Astrocyte of the hippocampus (primary cell): ENCODE data around the gene COL18A1.

Experiments
- DNase-seq: peaks from one replicate; pipeline ENCODE4 v3.0.0; 2011; ENCODE audit warnings: low read depth, low spot score

Gene COL18A1

DNA sequence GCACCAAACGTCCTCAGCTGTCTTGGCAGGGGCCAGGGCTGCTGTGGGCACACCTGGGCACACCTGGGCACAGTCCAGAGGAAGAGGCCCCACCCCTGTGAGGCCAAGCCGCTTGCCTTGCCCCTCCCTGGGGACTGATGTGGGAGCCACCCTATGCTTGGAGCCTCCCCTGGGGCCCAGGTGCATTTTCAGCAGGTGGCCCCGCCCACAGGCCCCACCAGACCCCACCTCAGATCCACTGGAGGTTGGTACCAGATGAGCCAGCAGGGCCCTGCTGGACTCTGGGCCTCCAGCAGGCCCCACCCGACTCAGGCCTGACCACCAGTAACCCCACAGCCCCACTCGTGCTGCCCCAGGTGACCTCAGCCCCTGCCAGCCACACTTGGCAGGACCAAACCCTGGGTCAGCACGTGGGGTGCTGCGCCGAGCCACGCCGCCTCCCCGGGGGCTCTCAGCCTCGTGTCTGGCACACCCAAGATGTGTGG lies 128.4 kb downstream of the COL18A1 start:
- DNase-seq: no peak

DNA sequence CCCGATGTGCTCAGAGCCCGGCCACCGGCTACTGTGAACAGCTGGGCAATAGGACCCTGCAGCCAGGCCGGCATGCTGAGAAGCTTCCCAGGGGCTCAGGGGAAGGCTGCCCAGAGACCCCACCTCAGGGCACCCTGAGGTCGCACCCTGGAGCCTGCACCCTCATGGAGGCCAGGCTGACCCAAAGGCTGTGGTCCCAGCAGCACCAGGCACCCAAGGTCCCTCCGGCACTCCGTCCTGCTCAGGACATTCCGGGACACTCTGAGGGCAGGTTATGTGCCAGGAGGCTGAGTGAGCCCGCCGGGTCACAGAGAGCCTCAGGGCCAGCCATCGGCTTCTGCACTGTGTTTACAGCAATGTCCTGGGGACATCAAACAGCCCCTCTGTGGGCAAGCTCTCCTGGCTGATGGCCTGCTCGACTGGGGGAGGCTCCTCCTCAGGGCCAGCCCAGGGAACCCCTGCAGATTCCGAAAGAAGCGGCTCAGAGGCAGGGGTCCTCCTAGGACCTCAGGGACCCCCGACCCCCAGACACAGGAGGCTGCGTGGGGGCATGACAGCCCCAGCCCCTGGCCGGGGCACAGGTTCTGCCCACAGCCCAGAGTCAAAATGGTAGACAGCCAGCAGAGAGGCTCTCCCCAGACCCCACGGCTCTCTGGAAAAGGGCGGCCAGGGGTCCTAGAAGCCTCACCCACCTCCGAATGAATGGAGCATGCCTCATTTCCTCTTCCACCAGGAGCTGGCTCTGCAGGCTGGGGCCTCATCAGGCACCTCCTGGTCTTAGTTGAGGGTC lies 129.1 kb downstream of the COL18A1 start:
- DNase-seq: no peak

DNA sequence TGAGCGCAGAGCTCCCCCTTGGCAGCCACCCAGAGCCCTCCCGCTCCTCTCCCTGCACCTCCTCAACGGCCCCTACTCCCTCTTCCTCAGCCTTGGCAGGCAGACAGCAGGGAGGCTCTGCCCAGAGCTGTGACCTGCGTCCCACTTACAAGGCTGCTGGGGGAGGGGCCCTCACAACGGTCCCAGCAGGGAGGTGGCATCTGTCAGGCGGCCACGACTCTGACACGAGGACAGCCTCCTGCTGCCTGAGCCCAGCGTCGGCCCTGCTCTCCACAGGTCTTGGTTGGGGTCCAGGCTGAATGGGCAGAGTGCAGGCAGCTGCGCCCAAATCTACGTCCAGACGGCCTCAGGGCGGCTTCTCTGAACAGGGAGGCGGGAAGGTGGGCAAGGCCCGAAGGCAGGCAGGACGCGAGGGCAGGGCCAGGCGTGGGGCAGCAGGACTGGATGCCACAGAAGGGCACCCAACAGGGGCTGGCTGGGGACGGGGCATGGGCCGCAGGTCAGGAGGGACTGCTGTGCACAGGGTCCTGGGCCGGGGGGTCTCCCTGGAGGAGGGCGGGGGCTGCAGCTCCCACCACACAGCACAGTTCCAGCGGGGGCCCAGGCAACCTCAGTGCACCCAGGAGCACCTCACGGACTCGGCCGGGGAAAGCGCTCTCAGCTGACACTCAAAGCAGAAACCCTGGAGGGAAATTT lies 129.8 kb downstream of the COL18A1 start:
- DNase-seq: peak; percentile 20

DNA sequence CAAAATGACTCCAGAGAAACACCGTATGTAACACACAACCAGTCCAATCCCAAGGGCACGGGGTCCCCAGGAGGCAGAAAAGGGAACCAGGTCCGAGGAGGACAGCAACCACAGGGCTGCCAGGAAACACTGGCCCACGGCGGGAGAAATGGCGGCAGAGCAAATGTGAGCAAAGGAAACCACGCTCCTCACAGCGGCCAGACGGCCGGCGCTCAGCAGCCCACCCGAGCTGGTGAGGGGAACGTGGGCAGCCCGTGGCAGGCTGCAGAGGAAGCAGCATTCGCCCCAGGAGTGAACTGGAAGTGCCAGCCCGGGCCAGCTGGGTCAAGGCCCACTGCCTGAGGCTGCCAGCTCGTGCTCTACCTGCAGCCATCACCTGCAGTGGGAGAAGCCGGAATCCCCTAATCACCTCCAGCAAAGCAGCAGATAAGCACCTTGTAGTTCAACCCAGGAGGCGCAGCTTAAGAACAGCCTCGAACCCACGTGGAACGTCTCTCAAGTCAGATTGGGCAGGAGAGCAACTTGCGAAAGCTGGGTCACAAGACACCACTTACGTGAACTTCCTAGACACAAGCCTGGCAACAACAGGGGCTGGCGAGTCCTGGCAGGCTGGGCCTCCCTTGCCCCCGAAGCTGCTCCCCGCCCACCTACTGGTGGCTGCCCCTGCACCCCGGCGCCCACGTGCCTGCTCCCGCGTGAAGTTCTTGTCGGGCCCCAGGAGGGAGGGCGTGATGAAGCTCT lies 130.5 kb downstream of the COL18A1 start:
- DNase-seq: no peak

DNA sequence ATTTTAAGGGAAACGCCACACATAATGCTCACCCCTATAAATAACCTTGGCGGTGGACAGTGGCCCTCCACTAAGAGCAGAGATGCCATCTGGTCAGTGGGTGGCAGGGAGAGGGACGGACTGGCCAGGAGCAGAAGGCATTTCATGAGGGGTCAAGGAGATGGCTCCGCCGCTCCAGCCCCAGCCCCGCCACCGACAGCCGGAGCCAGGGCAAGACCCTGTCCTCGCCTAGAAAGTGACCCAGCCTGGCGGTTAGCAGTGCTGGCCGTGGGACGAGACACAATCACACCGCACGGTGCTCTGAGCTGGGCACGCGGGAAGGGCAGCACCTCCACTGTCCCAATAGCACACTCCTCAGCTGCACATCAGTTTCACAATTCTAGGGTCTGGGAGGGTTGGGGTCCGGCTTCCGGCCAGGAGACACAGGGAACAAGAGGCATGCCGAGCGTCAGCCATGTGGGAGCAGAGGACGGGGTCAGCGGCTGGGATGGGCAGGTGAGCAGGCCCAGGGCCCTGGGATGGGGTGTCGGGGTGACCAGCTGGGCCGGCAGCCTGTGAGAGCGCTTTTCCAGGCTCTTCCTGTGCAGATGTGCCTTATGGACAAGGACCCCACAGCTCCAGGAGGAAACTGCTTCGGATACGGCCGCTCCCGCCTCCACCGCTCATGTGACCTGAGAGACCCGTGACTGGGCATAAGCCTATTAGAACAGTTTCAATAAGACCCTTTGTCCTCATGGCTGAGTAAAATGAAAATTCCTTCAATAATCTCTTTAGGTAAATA lies 131.5 kb downstream of the COL18A1 start:
- DNase-seq: no peak

DNA sequence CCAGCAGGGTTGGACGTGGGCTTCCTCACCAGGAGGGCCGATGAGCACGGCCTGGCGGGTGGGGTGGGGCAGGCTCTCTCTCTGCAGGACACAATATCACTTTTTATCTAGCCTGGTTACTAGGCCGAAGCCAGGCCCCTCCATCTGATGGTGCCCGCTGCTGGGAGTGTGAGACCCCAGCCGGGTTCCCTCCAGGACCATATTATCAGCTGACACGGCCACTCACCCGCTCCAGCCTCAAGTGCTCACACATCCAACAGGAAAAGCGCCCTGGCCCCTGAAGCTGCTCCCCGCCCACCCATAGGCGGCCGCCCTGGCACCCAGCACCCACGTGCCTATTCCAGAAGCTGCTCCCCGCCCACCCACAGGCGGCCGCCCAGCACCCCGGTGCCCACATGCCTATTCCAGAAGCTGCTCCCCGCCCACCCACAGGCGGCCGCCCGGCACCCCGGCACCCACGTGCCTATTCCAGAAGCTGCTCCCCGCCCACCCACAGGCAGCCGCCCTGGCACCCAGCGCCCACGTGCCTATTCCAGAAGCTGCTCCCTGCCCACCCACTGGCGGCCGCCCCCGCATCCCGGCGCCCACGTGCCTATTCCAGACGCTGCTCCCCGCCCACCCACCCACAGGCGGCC lies 132.3 kb downstream of the COL18A1 start:
- DNase-seq: no peak

DNA sequence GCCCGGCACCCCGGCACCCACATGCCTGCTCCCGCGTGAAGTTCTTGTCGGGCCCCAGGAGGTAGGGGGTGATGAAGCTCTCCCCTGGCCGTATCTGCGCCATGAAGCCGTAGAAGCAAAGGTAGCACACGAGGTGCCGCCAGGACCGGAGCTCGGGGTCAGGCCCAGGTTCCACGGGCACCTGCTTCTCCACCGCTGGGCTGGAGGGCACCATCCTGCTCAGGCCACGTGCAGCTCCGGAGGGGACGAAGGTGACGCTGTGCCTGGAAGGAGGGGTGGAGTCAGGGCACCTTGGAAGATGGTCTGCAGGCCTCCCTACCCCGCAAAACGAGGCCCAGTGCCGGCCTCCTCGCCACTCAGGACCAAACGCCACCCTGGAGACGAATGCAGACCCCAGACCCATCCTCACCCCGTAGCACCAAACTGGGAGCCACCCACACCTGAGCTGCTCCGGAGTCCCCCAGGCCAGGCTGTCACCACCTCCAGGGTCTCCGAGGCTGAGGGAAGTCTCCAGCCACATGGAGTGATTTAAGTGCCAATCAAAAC lies 132.9 kb downstream of the COL18A1 start:
- DNase-seq: no peak

DNA sequence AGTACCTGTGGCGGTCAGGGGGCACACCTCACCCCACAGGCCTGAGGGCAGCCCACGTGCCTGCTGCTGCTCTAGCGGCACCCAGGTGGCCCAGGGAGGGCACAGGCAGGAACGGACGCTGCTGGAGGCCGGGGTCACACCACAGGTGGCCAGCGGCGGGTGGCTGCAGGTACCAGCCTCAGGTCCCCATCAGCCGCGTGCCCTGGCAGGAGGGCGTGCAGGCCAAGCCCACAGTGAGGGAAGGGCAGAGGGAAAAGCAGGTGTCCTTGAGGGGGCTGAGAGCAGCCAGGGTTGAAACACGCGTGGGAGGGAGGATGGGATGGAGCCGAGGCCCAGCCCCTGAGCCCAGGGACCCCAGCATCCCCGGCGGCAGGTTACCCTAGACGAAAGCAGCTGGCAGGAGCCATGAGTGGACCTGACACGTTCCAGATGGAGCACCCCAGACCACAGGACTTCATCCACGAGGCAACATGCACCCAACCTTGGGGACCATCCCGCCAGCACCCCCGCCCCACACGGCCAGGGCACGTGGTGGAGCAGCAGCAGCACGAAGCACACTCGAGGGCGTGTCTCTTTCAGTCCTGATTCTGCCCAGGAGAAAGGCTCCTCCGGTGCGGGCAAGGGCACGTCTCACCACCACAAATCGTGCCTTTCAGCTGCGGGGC lies 133.5 kb downstream of the COL18A1 start:
- no peak for DNase-seq

DNA sequence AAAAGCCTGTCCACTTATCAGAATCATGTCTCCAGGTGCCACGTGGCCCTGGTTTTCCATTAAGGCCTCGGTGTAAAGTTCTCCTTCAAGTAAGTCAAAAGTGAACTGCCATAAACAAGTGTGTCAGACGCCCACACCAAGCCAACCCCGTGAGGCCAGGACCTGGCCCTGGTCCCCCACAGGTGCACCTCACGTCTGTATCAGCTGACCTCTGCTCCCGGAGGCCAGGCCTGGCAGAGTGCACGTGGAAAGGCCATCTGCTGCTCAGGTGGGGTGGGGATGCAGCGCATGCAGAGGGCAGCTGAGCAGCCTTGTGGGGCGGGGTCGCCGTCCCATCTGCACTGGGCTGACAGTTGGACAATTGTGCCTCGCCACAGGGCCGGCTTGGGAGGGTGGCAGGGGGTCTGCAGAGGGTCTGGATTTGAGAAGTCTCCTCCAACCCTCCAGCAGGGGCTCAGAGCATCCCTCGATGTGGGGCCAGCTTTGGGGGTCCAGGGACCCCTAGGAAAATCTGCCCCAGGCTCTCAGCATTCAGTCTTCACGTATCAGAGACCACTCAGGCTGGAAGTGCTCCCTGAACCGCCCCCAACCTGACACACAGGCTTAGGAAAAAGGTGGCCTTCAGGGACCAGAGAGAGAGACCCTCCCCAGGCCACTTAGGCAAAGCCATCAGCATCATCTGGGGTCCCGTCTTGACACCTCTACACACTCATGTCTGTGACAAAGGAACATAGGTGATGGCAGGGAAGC lies 134.3 kb downstream of the COL18A1 start:
- no peak for DNase-seq

DNA sequence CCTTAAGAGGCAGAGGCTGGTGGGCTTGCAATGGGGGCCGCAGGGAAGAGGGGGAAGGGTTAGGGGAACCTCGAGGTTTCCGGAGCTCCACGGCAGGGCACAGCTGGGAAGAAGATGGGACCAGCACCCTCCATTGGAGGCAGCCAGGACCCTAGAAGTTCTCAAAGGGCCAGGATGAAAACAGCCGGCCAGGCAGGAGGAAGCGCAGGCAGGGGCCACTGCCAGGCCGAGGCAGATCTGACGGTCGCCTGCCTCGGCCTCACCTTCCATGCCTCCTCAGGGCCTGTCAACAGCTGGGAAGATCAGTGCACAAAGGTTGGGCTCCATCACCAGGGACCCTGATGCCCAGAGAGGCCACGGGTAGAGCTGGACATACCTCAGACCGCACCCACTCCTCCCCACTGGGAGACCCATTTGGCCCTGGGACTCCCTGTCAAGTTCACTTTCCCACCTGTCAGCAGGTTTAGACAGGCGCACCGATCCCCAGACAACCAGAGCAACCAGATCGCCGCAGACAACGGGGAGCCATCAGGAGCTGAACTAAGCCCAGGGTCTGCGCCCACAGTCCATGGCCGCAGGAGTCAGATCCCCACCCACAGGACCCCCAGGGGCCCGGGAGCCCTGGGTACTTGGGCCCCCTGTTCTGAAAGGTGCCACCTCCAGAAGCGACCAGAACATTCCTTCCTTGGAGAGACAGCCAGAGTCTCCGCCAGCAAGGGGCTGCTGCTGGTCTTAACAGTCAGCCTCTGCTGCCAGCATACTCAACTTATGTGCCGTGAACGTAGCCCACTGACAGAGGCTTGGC lies 135.0 kb downstream of the COL18A1 start:
- no peak for DNase-seq

DNA sequence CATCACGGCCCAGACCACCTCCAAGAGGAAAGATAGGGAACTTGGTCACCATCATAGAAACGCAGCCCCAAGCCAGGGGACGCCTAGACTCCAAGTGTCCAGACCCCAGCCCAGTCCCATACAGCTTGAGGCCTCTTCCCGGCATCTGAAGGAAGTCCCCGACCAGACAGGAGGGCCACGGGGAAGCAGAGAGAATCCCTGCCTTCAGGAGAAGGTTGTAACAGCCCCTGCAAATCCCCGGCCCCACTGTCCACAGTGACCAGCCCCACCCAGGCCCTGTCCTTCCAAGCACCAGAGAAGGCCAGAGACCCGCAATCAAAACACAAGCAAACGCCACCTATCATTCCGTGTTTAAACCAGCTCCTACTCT lies 135.6 kb downstream of the COL18A1 start:
- DNase-seq: no peak

DNA sequence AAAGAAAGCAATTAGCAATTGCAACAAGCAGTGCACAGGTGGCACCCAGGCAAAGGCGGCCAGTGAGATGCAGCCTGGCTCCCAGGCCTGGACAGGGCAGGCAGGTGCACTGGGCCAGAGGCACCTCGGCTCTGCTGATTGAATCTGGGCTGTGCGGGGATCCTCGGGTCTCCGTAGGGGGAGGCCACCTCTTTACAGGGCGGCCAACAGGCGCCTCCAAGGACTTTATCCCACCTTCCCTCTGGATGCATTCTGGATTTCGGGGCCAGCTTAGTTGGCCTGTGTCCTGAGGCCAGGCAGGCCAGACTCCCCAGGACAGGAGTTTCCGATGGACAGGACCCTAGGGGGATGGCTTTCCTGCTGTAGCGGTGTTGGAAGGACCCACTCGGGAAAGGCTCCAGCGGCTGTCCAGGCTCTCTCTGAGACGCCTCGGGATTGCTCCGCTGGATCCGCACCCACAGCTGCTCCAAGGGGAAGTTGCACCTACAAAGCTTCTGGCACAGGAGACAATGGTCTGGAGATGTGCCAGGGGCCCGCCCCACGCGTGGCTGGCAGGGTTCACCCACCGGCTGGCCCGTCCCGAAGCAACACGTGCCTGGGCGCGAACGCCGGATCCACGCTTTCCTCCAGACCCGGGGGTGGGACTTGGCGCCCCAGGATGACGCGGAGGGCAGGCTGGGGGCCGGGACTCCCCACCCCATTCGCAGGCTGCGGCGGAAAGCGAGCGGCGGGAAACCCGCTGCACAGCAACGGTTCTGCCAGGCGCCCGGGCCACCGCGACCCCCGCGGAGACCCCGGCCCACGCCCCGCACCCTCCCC lies 136.5 kb downstream of the COL18A1 start:
- DNase-seq: peak; percentile 69

DNA sequence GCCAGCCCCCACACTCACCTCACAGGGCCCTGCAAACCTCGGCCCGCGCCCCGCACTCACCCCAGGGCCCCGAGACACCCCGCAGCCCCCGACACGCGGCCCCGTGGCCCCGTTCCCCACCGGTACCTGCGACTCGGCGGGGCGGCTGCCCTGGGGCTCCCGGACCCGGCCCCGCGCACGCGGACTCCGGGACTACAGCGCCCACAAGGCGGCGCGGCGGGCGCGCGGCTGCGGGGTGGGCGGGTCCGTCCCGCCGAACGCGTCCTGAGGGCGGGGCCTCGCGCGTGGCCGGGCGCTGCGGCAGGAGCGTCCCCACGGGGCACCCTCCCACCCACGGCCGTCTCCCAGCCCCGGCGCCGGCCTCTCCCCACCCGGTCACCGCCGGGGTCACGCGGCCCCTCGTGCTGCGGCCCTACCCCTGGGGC lies 137.3 kb downstream of the COL18A1 start, which contains the start of gene SLC19A1:
Gene SLC19A1, minus strand, starts transcription at position 199 of the 425 bp plus-strand sequence. CDS start 4,481 bp downstream, outside the sequence.
- peak; percentile 84 for DNase-seq

DNA sequence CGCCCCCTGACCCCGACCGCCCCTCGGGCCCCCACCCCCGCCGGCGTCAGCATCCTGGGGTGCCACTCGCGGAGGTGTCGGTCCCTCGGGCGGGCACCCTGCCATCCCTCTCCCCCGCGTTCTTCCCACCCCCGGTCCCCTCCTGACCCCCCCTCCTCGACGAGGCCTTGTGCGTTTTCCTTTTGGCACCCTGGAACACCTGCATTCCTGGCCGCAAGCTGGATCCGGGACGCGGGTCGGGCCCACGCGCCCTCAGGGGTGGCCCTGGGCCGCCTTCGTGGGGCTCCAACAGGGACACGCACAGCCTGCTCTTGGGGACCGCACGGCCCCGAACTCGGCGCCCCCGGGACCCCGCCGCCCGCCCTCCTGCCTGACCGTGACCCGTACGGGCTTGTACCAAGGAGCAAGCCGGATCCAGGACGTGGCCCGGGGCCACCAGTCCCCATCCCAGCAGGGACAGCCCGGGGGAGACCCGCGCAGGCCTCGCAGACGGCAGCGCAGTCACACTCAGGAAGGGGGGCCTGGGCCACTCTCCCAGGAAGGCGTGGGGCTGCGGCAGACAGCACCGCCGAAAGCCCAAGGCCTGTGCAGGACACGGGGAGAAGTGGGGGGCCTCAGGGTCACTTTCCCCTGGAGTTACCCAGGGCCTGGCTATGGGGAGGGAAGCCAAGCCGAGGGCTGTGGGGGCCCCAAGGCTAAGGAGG lies 137.9 kb downstream of the COL18A1 start:
- DNase-seq: no peak

DNA sequence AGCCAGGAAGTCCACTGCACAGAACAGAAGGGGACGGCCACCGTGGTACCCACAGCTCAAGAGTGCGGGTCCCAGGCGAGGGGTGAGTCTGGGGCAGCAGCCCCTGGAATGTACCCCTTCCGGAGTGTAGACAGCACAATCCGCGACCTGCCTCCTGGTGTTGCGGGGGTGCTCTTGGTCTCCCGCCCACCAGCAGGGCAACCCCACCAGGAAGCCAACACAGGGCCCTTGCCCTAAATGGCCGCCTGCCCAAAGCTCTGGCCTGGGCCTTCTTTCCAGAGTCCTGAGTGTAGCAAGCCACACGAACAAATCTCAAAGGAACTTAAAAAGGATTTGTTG lies 138.4 kb downstream of the COL18A1 start:
- no peak for DNase-seq

DNA sequence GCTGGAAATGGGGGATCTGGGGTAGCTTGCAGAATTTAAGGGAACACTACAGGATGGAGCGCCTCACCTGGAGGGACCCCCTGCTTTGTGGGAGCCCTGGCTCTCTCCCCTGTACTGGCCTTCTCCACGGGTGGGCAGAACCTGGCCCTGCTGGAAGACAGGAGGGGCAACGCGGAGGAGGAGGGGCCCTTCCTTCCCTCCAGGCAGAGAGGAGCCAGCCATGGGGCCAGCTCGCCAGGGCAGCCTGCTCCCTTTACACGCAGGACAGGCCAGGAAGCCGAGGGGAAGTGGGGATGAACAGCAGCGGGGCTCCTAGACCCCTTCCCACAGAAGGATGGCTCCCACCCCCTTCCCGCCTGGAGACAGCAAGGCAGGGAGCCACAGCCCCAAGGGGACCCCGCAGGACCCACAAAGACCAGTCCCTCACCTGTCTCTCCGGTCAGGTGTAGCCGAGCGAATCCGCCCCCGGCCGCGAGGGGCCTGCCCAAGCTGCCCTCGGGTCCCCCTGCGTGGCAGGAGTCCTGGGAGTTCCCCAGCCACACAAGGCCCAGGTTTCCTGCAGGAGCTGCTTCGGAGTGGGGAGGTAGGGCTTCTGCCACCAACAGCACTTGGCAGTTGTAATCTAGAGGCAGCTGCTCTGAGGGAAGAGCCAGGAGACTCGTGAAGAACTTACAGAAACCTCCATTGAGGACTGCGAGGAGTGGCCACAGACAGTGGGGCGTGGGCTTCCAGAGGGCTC lies 138.9 kb downstream of the COL18A1 start:
- no peak for DNase-seq
